Endothelial cell of umbilical vein (primary cell): ENCODE results near the gene CCDC150. TPM values are rescaled to one million over a fixed set of nuclear protein-coding genes. Genes with fewer than 3 reads are reported as not detected.

ENCODE experiments used
- BruUV-seq: library from RNA; stranded (reverse); fragments of 400-500 nt; replicated peaks from 2 replicates; lab custom pipeline; 2021; lab: Mats Ljungman, UMichigan
- CTCF ChIA-PET: fragments of 300-600, 350-600 bp; sonication (Branson Sonifier 250); formaldehyde crosslinking; loops from one replicate; lab custom pipeline; 2021; ENCODE audit warnings: antibody characterized with exemption, inconsistent platforms; lab: Charles Lee
- POLR2A ChIA-PET: fragments of 300-600, 350-600 bp; sonication (Branson Sonifier 250); formaldehyde crosslinking; loops from one replicate; lab custom pipeline; 2021; ENCODE audit warnings: antibody characterized with exemption, inconsistent platforms; lab: Charles Lee
- DNase-seq: peaks from one replicate; pipeline ENCODE4 v3.0.0-alpha.2; 2011; ENCODE audit warnings: low read depth, low spot score
- FAIRE-seq: peaks from 2 replicates; lab custom pipeline; 2011; peaks lifted over from hg19 to GRCh38; lab: Jason Lieb, UNC
- H2AFZ ChIP-seq: 2 replicates; pipeline ENCODE4 v1.6.0; 2012; ENCODE audit warnings: low read depth, low read length, control low read depth, inconsistent platforms
- H3K27ac ChIP-seq: 2 replicates; pipeline ENCODE4 v1.5.1; 2011; ENCODE audit warnings: low read depth, mild to moderate bottlenecking, control low read depth, low read length, moderate library complexity; ENCODE audit not compliant: insufficient read depth
- H3K27me3 ChIP-seq, 2 experiments: 2 replicates each; pipeline versions ENCODE4 v1.6.0 to v1.6.1; 2011; ENCODE audit warnings: low read length in 2 of 2, mixed read lengths in 1 of 2; ENCODE audit not compliant: control insufficient read depth in 2 of 2, insufficient read depth in 2 of 2
- H3K36me3 ChIP-seq, 2 experiments: 2 replicates in 1 of 2; 3 replicates in 1 of 2; pipeline ENCODE4 v1.5.1; 2011; ENCODE audit warnings: low read length in 2 of 2, mild to moderate bottlenecking in 1 of 2, moderate library complexity in 1 of 2; ENCODE audit not compliant: control insufficient read depth in 2 of 2, insufficient read depth in 2 of 2; ENCODE audit errors: extremely low read depth in 1 of 2
- H3K4me1 ChIP-seq: 3 replicates; pipeline ENCODE4 v1.5.1; 2011; ENCODE audit warnings: mild to moderate bottlenecking, low read length; ENCODE audit not compliant: control insufficient read depth, insufficient read depth; ENCODE audit errors: extremely low read depth
- H3K4me2 ChIP-seq: 2 replicates; pipeline ENCODE4 v1.6.1; 2011; ENCODE audit warnings: low read length, control low read depth, mixed read lengths; ENCODE audit not compliant: insufficient read depth
- H3K4me3 ChIP-seq, 3 experiments: fragments of 200-600 bp in 1 of 3; sonication (generic), shearing (Covaris generic) in 1 of 3; replicated peaks in 1 of 3; 2 replicates each; pipeline ENCODE4 v1.5.1; 2011 to 2016; ENCODE audit warnings: control low read depth in 3 of 3, low read length in 3 of 3, mild to moderate bottlenecking in 2 of 3, inconsistent platforms in 1 of 3, low read depth in 1 of 3, moderate library complexity in 1 of 3; ENCODE audit not compliant: insufficient read depth in 1 of 3
- H3K79me2 ChIP-seq: 2 replicates; pipeline ENCODE4 v1.6.0; 2012; ENCODE audit warnings: low read length, inconsistent platforms; ENCODE audit not compliant: control insufficient read depth, insufficient read depth
- H3K9ac ChIP-seq: replicated peaks from 2 replicates; pipeline ENCODE3; 2011; ENCODE audit warnings: low read length, control low read depth; ENCODE audit not compliant: insufficient read depth; ENCODE audit errors: extremely low read depth
- H3K9me1 ChIP-seq: replicated peaks from 3 replicates; pipeline ENCODE4 v1.6.0; 2011; ENCODE audit warnings: mild to moderate bottlenecking, low read length; ENCODE audit not compliant: control insufficient read depth, insufficient read depth; ENCODE audit errors: extremely low read depth
- H3K9me3 ChIP-seq: replicated peaks from 2 replicates; pipeline ENCODE4 v1.5.1; 2012; ENCODE audit warnings: low read length, inconsistent platforms; ENCODE audit not compliant: control insufficient read depth, insufficient read depth
- H4K20me1 ChIP-seq: replicated peaks from 2 replicates; pipeline ENCODE3; 2011; ENCODE audit warnings: mild to moderate bottlenecking, low read length; ENCODE audit not compliant: control insufficient read depth, insufficient read depth; ENCODE audit errors: extremely low read depth
- EZH2 ChIP-seq: IDR thresholded peaks from 2 replicates; pipeline ENCODE4 v1.6.1; 2012; ENCODE audit warnings: borderline replicate concordance, low read depth, mild to moderate bottlenecking, moderate library complexity, low read length, inconsistent platforms; ENCODE audit not compliant: severe bottlenecking
- FOS ChIP-seq: IDR thresholded peaks from 2 replicates; pipeline ENCODE4 v1.6.1; 2011; ENCODE audit warnings: mild to moderate bottlenecking, low read length, moderate library complexity, borderline replicate concordance; ENCODE audit not compliant: insufficient read depth
- GATA2 ChIP-seq: IDR thresholded peaks from 2 replicates; pipeline ENCODE4 v1.7.0; 2011; ENCODE audit warnings: low read depth, mild to moderate bottlenecking, moderate library complexity, mixed read lengths, low read length; ENCODE audit not compliant: insufficient read length, insufficient read depth
- JUN ChIP-seq: IDR thresholded peaks from 2 replicates; pipeline ENCODE4 v1.6.1; 2011; ENCODE audit warnings: borderline replicate concordance, low read depth; ENCODE audit not compliant: insufficient read length, insufficient read depth
- MYC ChIP-seq: IDR thresholded peaks from one replicate; pipeline ENCODE4 v1.6.1; 2011; ENCODE audit warnings: mild to moderate bottlenecking, low read depth, low read length
- POLR2A ChIP-seq: IDR thresholded peaks from 2 replicates; pipeline ENCODE4 v1.6.1; 2012; ENCODE audit warnings: low read depth, mild to moderate bottlenecking, control low read depth, low read length
- POLR2AphosphoS5 ChIP-seq: IDR thresholded peaks from 2 replicates; pipeline ENCODE4 v1.6.1; 2012; ENCODE audit warnings: low read depth, mild to moderate bottlenecking, control low read depth, low read length, moderate library complexity; ENCODE audit not compliant: insufficient read depth
- dilution Hi-C: fragments of 300-500 bp; cut with MboI; formaldehyde crosslinking; loops from one replicate; pipeline ENCODE4 v1.15.0; 2019; ENCODE audit warnings: low sequenced_read_pairs; ENCODE audit not compliant: extremely low pct_ligation_motif_present
- intact Hi-C: fragments of 100-400 bp; cut with micrococcal nuclease; formaldehyde crosslinking; loops from one replicate; pipeline ENCODE4 v1.10.0; 2022
- polyA plus RNA-seq, 4 experiments: library from polyadenylated mRNA; depleted of rRNA in 3 of 4; stranded (reverse) in 3 of 4; unstranded in 1 of 4; fragments of >200 nt; gene quantifications; 2 replicates each; pipeline versions ENCODE4 v1.2.1 to v1.2.3, GENCODE V29; 2011 to 2012; ENCODE audit warnings: missing spikeins in 1 of 4
- total RNA-seq: library from RNA; stranded (reverse); gene quantifications from 2 replicates; pipeline ENCODE4 v1.2.3, GENCODE V29; 2021
- TF ChIP-seq, protein P1 (sequence below), 2 donors: IDR thresholded peaks; 1 replicate in 1 of 2; 2 replicates in 1 of 2; pipeline ENCODE4 v1.5.1; 2011; ENCODE audit warnings: low read length in 2 of 2, mild to moderate bottlenecking in 2 of 2, moderate library complexity in 2 of 2, control low read depth in 1 of 2, inconsistent platforms in 1 of 2, low read depth in 1 of 2; ENCODE audit not compliant: insufficient read depth in 1 of 2; ENCODE audit errors: extremely low read depth in 1 of 2
- TF ChIP-seq, protein P2 (sequence below): IDR thresholded peaks from 2 replicates; pipeline ENCODE4 v1.6.1; 2011; ENCODE audit not compliant: insufficient read depth, insufficient read length

Gene CCDC150
- total and polyA plus RNA-seq, 2 donors (not counting 3 experiments of a cell fraction or from before 2014, with no cell fraction given), result 1.7 to 19.9 TPM

DNA sequence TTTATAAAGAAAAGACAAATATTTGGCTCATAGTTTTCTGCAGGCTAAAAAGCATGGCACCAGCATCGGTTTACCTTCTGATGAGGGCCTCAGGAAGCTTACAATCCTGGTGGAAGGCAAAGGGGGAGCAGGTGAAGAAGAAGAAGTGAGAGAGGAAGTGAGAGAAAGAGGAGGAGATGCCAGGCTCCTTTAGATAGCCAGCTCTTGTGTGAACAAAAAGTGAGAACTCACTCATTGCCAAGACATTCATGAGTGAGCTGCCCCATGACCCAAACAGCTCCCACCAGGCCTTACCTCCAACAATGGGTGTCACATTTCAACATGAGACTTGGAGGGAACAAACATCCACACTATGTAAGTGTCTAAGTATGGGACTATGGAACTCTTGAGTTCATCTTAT is 14.3 kb downstream of the CCDC150 start:
- no peak for DNase-seq
- TF ChIP-seq EZH2 (no peak), JUN (no peak), GATA2 (no peak), MYC (no peak), POLR2A (no peak), FOS (no peak), POLR2AphosphoS5 (no peak)
- TF ChIP-seq, protein P1, sequence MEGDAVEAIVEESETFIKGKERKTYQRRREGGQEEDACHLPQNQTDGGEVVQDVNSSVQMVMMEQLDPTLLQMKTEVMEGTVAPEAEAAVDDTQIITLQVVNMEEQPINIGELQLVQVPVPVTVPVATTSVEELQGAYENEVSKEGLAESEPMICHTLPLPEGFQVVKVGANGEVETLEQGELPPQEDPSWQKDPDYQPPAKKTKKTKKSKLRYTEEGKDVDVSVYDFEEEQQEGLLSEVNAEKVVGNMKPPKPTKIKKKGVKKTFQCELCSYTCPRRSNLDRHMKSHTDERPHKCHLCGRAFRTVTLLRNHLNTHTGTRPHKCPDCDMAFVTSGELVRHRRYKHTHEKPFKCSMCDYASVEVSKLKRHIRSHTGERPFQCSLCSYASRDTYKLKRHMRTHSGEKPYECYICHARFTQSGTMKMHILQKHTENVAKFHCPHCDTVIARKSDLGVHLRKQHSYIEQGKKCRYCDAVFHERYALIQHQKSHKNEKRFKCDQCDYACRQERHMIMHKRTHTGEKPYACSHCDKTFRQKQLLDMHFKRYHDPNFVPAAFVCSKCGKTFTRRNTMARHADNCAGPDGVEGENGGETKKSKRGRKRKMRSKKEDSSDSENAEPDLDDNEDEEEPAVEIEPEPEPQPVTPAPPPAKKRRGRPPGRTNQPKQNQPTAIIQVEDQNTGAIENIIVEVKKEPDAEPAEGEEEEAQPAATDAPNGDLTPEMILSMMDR (IDR thresholded peaks at IDR 0.05; ENCODE audit: extremely low read depth in 1 of 2, insufficient read depth in 1 of 2, low read depth in 1 of 2, low read length in 2 of 2), result no peak
- TF ChIP-seq, protein P2, sequence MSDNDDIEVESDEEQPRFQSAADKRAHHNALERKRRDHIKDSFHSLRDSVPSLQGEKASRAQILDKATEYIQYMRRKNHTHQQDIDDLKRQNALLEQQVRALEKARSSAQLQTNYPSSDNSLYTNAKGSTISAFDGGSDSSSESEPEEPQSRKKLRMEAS, result no peak
- H3K4me1 ChIP-seq, result no peaks in the 10 kb centered on the region
- CTCF ChIA-PET, result interaction anchor here (0.7 kb wide), 1 partner anchor 10 kb away, joined by 3 read pairs; no protein-coding TSS in a partner anchor
- no peak overlapping the region for H3K4me2 ChIP-seq
- dilution Hi-C loops (no loop called here), intact Hi-C loops (no loop called here)
- peaks cover 5% of the 10 kb centered on the region for H3K9me3 ChIP-seq
- no peaks in the 10 kb centered on the region for H3K36me3 ChIP-seq
- peaks cover 14% of the 10 kb centered on the region for H3K79me2 ChIP-seq
- no peak overlapping the region for H2AFZ ChIP-seq
- H3K27me3 ChIP-seq, result no peaks in the 10 kb centered on the region
- H4K20me1 ChIP-seq, result no peaks in the 10 kb centered on the region
- FAIRE-seq, result no peak
- BruUV-seq, result no TSS peak
- H3K4me3 ChIP-seq, result no peak overlapping the region
- H3K27ac ChIP-seq, result no peak overlapping the region
- H3K9me1 ChIP-seq, result no peaks in the 10 kb centered on the region
- POLR2A ChIA-PET, result no interaction called here
- no peak overlapping the region for H3K9ac ChIP-seq
